C4-2B (cell line): Measurements from ENCODE around the gene NDC1.

ENCODE experiments used
- CTCF ChIP-seq: fragments of 450-650 bp; conservative IDR thresholded peaks from 2 replicates; pipeline ENCODE4 v1.5.1; 2017; ENCODE audit warnings: mild to moderate bottlenecking
- ZFX ChIP-seq: fragments of 450-650 bp; IDR thresholded peaks from 2 replicates; pipeline ENCODE4 v1.6.1; 2017

GRCh38 chr1:53727461-53728092, 110.5 kb downstream of the NDC1 start:
- TF ChIP-seq CTCF (no peak), ZFX (no peak)
